HCT116 (cell line): Measurements from ENCODE around the gene ARID3A. TPM values are rescaled to one million over a fixed set of nuclear protein-coding genes. Genes with fewer than 3 reads are reported as not detected.

ENCODE experiments used
- ATAC-seq: fragments of 200-7000 bp; cut with Tn5 transposase; 2 replicates; pipeline ENCODE4 v1.9.1; 2020; ENCODE audit warnings: mild to moderate bottlenecking, moderate library complexity
- BruUV-seq: library from RNA; stranded (reverse); fragments of 400-500 nt; replicated peaks from 2 replicates; lab custom pipeline; 2021; lab: Mats Ljungman, UMichigan
- CTCF ChIA-PET: fragments of 300-600 bp; sonication (Branson Sonifier 250); formaldehyde crosslinking; loops from one replicate; lab custom pipeline; 2021; ENCODE audit warnings: antibody characterized with exemption; lab: Charles Lee
- POLR2A ChIA-PET: fragments of 300-600, 350-600 bp; sonication (Branson Sonifier 250); formaldehyde crosslinking; loops from one replicate; lab custom pipeline; 2021; ENCODE audit warnings: antibody characterized with exemption; lab: Charles Lee
- RAD21 ChIA-PET, 2 experiments: fragments of 300-600 bp; sonication (Branson Sonifier 250); formaldehyde crosslinking; loops; one replicate each; lab custom pipeline; 2023; ENCODE audit warnings: low total read pairs in 2 of 2; ENCODE audit not compliant: uncharacterized antibody in 2 of 2, unreplicated experiment in 2 of 2, low non-redundant PET in 1 of 2; lab: Charles Lee
- DNase-seq: peaks from one replicate; pipeline ENCODE4 v3.0.0-alpha.2; 2010; ENCODE audit warnings: low read depth, low spot score
- H2AFZ ChIP-seq: fragments of 200-600 bp; shearing (Covaris generic), sonication (generic); 2 replicates; pipeline ENCODE4 v1.6.1; 2017; ENCODE audit warnings: low read depth, mixed run types, mixed read lengths, antibody characterized with exemption, low read length; ENCODE audit not compliant: poor library complexity, severe bottlenecking
- H3K27ac ChIP-seq: 2 replicates; pipeline ENCODE4 v1.5.1; 2012; ENCODE audit warnings: low read depth, low read length
- H3K27me3 ChIP-seq: fragments of 200-600 bp; sonication (generic); 2 replicates; pipeline ENCODE4 v1.6.1; 2016; ENCODE audit warnings: mixed run types, low read length, mixed read lengths; ENCODE audit not compliant: insufficient read depth
- H3K36me3 ChIP-seq, 2 experiments: fragments of 200-500 bp in 1 of 2; fragments of 200-600 bp in 1 of 2; sonication (Bioruptor generic) in 1 of 2; sonication (generic) in 1 of 2; 2 replicates each; pipeline versions ENCODE4 v1.5.1 to v1.6.1; 2014 to 2016; ENCODE audit warnings: low read length in 2 of 2, inconsistent platforms in 1 of 2, mixed read lengths in 1 of 2, mixed run types in 1 of 2; ENCODE audit not compliant: insufficient read depth in 2 of 2, control insufficient read depth in 1 of 2
- H3K4me1 ChIP-seq, 2 experiments: fragments of 200-600 bp in 1 of 2; sonication (generic) in 1 of 2; 2 replicates each; pipeline versions ENCODE4 v1.5.1 to v1.6.1; 2012 to 2017; ENCODE audit warnings: low read length in 2 of 2, inconsistent platforms in 1 of 2, mild to moderate bottlenecking in 1 of 2, mixed read lengths in 1 of 2, mixed run types in 1 of 2, moderate library complexity in 1 of 2; ENCODE audit not compliant: insufficient read depth in 2 of 2, control insufficient read depth in 1 of 2
- H3K4me2 ChIP-seq: fragments of 200-600 bp; sonication (generic); 2 replicates; pipeline ENCODE4 v1.6.1; 2017; ENCODE audit warnings: mixed run types, low read length, mixed read lengths
- H3K4me3 ChIP-seq, 2 experiments: fragments of 200-600 bp in 1 of 2; sonication (generic) in 1 of 2; replicated peaks in 1 of 2; 2 replicates each; pipeline ENCODE4 v1.5.1; 2011 to 2016; ENCODE audit warnings: low read length in 2 of 2, control low read depth in 1 of 2, low read depth in 1 of 2, mild to moderate bottlenecking in 1 of 2, mixed read lengths in 1 of 2, mixed run types in 1 of 2
- H3K79me2 ChIP-seq: fragments of 200-600 bp; sonication (generic); 2 replicates; pipeline ENCODE4 v1.6.1; 2017; ENCODE audit warnings: mild to moderate bottlenecking, mixed run types, low read length, moderate library complexity, mixed read lengths; ENCODE audit not compliant: insufficient read depth
- H3K9ac ChIP-seq: fragments of 200-600 bp; sonication (generic); 2 replicates; pipeline ENCODE4 v1.6.1; 2016; ENCODE audit warnings: low read length, mixed read lengths
- H3K9me2 ChIP-seq: fragments of 200-600 bp; sonication (generic), shearing (Covaris generic); 2 replicates; pipeline ENCODE4 v1.6.1; 2017; ENCODE audit warnings: mixed run types, mild to moderate bottlenecking, moderate library complexity; ENCODE audit not compliant: insufficient read depth
- H3K9me3 ChIP-seq, 2 experiments: fragments of 200-500 bp in 1 of 2; fragments of 200-600 bp in 1 of 2; sonication (Bioruptor generic) in 1 of 2; sonication (generic) in 1 of 2; 2 replicates each; pipeline ENCODE4 v1.6.1; 2014 to 2017; ENCODE audit warnings: low read length in 2 of 2, mixed read lengths in 2 of 2, inconsistent platforms in 1 of 2, low read depth in 1 of 2, mild to moderate bottlenecking in 1 of 2, mixed run types in 1 of 2, moderate library complexity in 1 of 2; ENCODE audit not compliant: control insufficient read depth in 1 of 2, insufficient read depth in 1 of 2
- H4K20me1 ChIP-seq: fragments of 200-600 bp; sonication (generic), shearing (Covaris generic); 2 replicates; pipeline ENCODE4 v1.6.1; 2017; ENCODE audit warnings: mixed run types, mild to moderate bottlenecking, moderate library complexity; ENCODE audit not compliant: insufficient read depth
- ATF3 ChIP-seq: IDR thresholded peaks from 2 replicates; pipeline ENCODE4 v1.6.1; 2012
- CBX3 ChIP-seq: IDR thresholded peaks from 2 replicates; pipeline ENCODE4 v1.6.1; 2012; ENCODE audit warnings: low read depth
- CTCF ChIP-seq, 3 experiments: fragments of 200-600 bp in 1 of 3; sonication (generic) in 1 of 3; IDR thresholded peaks in 2 of 3; conservative IDR thresholded peaks in 1 of 3; 2 replicates each; pipeline ENCODE4 v1.5.1; 2012 to 2017; ENCODE audit warnings: low read depth in 2 of 3, low read length in 2 of 3, antibody characterized with exemption in 1 of 3, borderline replicate concordance in 1 of 3, control low read depth in 1 of 3, mild to moderate bottlenecking in 1 of 3, mixed read lengths in 1 of 3, mixed run types in 1 of 3, moderate library complexity in 1 of 3; ENCODE audit not compliant: insufficient read depth in 1 of 3
- EGR1 ChIP-seq: IDR thresholded peaks from 2 replicates; pipeline ENCODE4 v1.6.1; 2012; ENCODE audit warnings: low read depth
- ELF1 ChIP-seq: IDR thresholded peaks from 2 replicates; pipeline ENCODE4 v1.6.1; 2012; ENCODE audit warnings: low read depth, borderline replicate concordance
- EZH2 ChIP-seq: fragments of 200-600 bp; sonication (generic); IDR thresholded peaks from 2 replicates; pipeline ENCODE4 v1.6.1; 2017; ENCODE audit warnings: antibody characterized with exemption, mixed run types
- EZH2phosphoT487 ChIP-seq: fragments of 200-600 bp; IDR thresholded peaks from 2 replicates; pipeline ENCODE4 v1.6.1; 2018; ENCODE audit warnings: antibody characterized with exemption, borderline replicate concordance
- FOSL1 ChIP-seq: IDR thresholded peaks from 2 replicates; pipeline ENCODE4 v1.6.1; 2012; ENCODE audit warnings: low read depth
- JUND ChIP-seq: IDR thresholded peaks from 2 replicates; pipeline ENCODE4 v1.6.1; 2012
- MAX ChIP-seq: IDR thresholded peaks from 2 replicates; pipeline ENCODE4 v1.6.1; 2012
- POLR2A ChIP-seq: IDR thresholded peaks from 2 replicates; pipeline ENCODE4 v1.7.0; 2011; ENCODE audit warnings: borderline replicate concordance; ENCODE audit not compliant: insufficient read depth, insufficient read length; ENCODE audit errors: extremely low read depth
- POLR2AphosphoS5 ChIP-seq: IDR thresholded peaks from 2 replicates; pipeline ENCODE4 v1.6.1; 2011; ENCODE audit warnings: mild to moderate bottlenecking, low read depth, low read length, moderate library complexity
- RAD21 ChIP-seq: IDR thresholded peaks from 2 replicates; pipeline ENCODE4 v1.6.1; 2012; ENCODE audit warnings: low read depth, mild to moderate bottlenecking
- REST ChIP-seq: IDR thresholded peaks from 2 replicates; pipeline ENCODE4 v1.6.1; 2012; ENCODE audit warnings: low read depth
- SP1 ChIP-seq: IDR thresholded peaks from 2 replicates; pipeline ENCODE4 v1.6.1; 2012; ENCODE audit warnings: low read depth
- SRF ChIP-seq: IDR thresholded peaks from 2 replicates; pipeline ENCODE4 v1.6.1; 2012; ENCODE audit warnings: low read depth
- TCF7L2 ChIP-seq: IDR thresholded peaks from 2 replicates; pipeline ENCODE4 v1.7.0; 2011; ENCODE audit warnings: borderline replicate concordance, inconsistent platforms; ENCODE audit not compliant: insufficient read depth, insufficient read length; ENCODE audit errors: extremely low read depth
- ZFX ChIP-seq: fragments of 450-650 bp; IDR thresholded peaks from 2 replicates; pipeline ENCODE4 v1.6.1; 2017
- ZNF274 ChIP-seq: fragments of 200-500 bp; sonication (Bioruptor generic); IDR thresholded peaks from 2 replicates; pipeline ENCODE4 v1.6.1; 2014; ENCODE audit warnings: mild to moderate bottlenecking, low read depth, low read length, inconsistent platforms
- intact Hi-C: fragments of 100-400 bp; cut with micrococcal nuclease; formaldehyde crosslinking; loops from 2 replicates; pipeline ENCODE4 v1.10.0; 2022
- total RNA-seq: library from RNA; stranded (reverse); gene quantifications from one replicate; pipeline ENCODE4 v1.2.1, GENCODE V29; 2021; ENCODE audit not compliant: unreplicated experiment

The ARID3A gene
- total RNA-seq, 1 experiment from 2014 or later, result 21.8 TPM

- POLR2A ChIA-PET, result no interaction called here
- Histone ChIP-seq H3K4me1 (peaks cover 0 to 18% of the 10 kb centered on the region in 2 experiments; a peak in 3 of 4 replicates), H3K36me3 (peaks cover 13 to 68% of the 10 kb centered on the region in 2 experiments), H3K79me2 (peaks cover 16% of the 10 kb centered on the region; the same call in 1 of the 2 replicates), H3K9me2 (no peaks in the 10 kb centered on the region), H3K9me3 (no peaks in the 10 kb centered on the region), H3K4me3 (no peak overlapping the region), H3K27ac (peak overlapping the region; percentile 50; the same call in 1 of the 2 replicates), H2AFZ (no peak overlapping the region), H3K9ac (no peak overlapping the region), H4K20me1 (peaks cover 6% of the 10 kb centered on the region; the same call in 1 of the 2 replicates), H3K27me3 (no peaks in the 10 kb centered on the region), H3K4me2 (no peak overlapping the region)
- DNase-seq, result no peak
- no peak for ATAC-seq
- no TSS peak for BruUV-seq
- CTCF ChIA-PET, result no interaction called here
- RAD21 ChIA-PET, result interaction anchor here in 1 of 2 experiments (0.6 kb wide), 1 partner anchor 34 kb away, joined by 5 read pairs; no protein-coding TSS in a partner anchor
- TF ChIP-seq CBX3 (no peak), ZFX (no peak), SRF (no peak), CTCF (IDR thresholded peaks at IDR 0.05 in 2 of 3, conservative IDR thresholded peaks at IDR 0.05 in 1 of 3; ENCODE audit: borderline replicate concordance in 1 of 3, insufficient read depth in 1 of 3, low read depth in 2 of 3, low read length in 2 of 3) (no peak), FOSL1 (no peak), ATF3 (no peak), EZH2 (no peak), EGR1 (no peak), ELF1 (no peak), ZNF274 (no peak), TCF7L2 (no peak), SP1 (no peak), RAD21 (no peak), EZH2phosphoT487 (no peak), REST (no peak), POLR2AphosphoS5 (no peak), MAX (no peak), JUND (no peak), POLR2A (no peak)
- intact Hi-C loops, result no loop called here
Observed at GRCh38 chr19:990746-991145, 64.9 kb downstream of the ARID3A start.
